ENCODE results near the gene FGF12. TPM values are rescaled to one million over a fixed set of nuclear protein-coding genes. Genes with fewer than 3 reads are reported as not detected.

FGF12 gene
- polyA plus RNA-seq, 1 of the 3 experiments (the other 2 are of a cell fraction), result 0.30 TPM

GRCh38 chr3:192366916-192367315 lies 360.4 kb downstream of the FGF12 start:
- Histone ChIP-seq H2AFZ (ENCODE audit: low read depth) (no peak overlapping the region), H3K9me2 (no peaks in the 10 kb centered on the region), H3K4me1 (ENCODE audit: control insufficient read depth in 1 of 2, insufficient read depth in 2 of 2, low read depth in 1 of 2, low read length in 1 of 2) (no peaks in the 10 kb centered on the region), H3K27ac (ENCODE audit: low read depth in 2 of 2, low read length in 1 of 2) (no peak overlapping the region), H3K9ac (no peak overlapping the region), H4K20me1 (ENCODE audit: insufficient read depth) (no peaks in the 10 kb centered on the region), H3K79me2 (ENCODE audit: insufficient read depth) (no peaks in the 10 kb centered on the region), H3K36me3 (replicated peaks in 1 of 2; ENCODE audit: control insufficient read depth in 1 of 2, insufficient read depth in 2 of 2, low read length in 1 of 2) (no peaks in the 10 kb centered on the region), H3K4me3 (ENCODE audit: low read depth in 2 of 2, low read length in 1 of 2) (no peak overlapping the region), H3K4me2 (no peak overlapping the region), H3K27me3 (ENCODE audit: insufficient read depth) (no peaks in the 10 kb centered on the region; the same call in 1 of the 2 replicates), H3F3A (replicated peaks; ENCODE audit: insufficient read depth) (no peaks in the 10 kb centered on the region), H3K9me3 (no peaks in the 10 kb centered on the region)
- CTCF ChIA-PET, result no interaction called here
- WGBS (ENCODE audit: low lambda C conversion rate), result 5% methylated on average over 6 of the region's 6 CpGs
- no peak for DNase-seq
- no peak for TF ChIP-seq GABPA (IDR thresholded peaks at IDR 0.05; ENCODE audit: low read depth)
- TF ChIP-seq TAF1 (IDR thresholded peaks at IDR 0.05; ENCODE audit: borderline replicate concordance, low read depth, low read length), result no peak
- POLR2A ChIA-PET, result no interaction called here

- Histone ChIP-seq H3K79me2 (ENCODE audit: insufficient read depth) (no peaks in the 10 kb centered on the region), H4K20me1 (ENCODE audit: insufficient read depth) (no peaks in the 10 kb centered on the region), H2AFZ (ENCODE audit: low read depth) (no peak overlapping the region), H3K4me2 (no peak overlapping the region), H3K9me3 (no peaks in the 10 kb centered on the region), H3K27ac (ENCODE audit: low read depth in 2 of 2, low read length in 1 of 2) (no peak overlapping the region), H3K9me2 (no peaks in the 10 kb centered on the region), H3K4me1 (ENCODE audit: control insufficient read depth in 1 of 2, insufficient read depth in 2 of 2, low read depth in 1 of 2, low read length in 1 of 2) (no peaks in the 10 kb centered on the region), H3K9ac (no peak overlapping the region), H3K4me3 (ENCODE audit: low read depth in 2 of 2, low read length in 1 of 2) (no peak overlapping the region), H3K36me3 (replicated peaks in 1 of 2; ENCODE audit: control insufficient read depth in 1 of 2, insufficient read depth in 2 of 2, low read length in 1 of 2) (no peaks in the 10 kb centered on the region), H3K27me3 (ENCODE audit: insufficient read depth) (no peaks in the 10 kb centered on the region), H3F3A (replicated peaks; ENCODE audit: insufficient read depth) (no peaks in the 10 kb centered on the region)
- no peak for DNase-seq
- 2% methylated on average over 7 of the region's 7 CpGs for WGBS (ENCODE audit: low lambda C conversion rate)
- ChIA-PET CTCF (no interaction called here), POLR2A (no interaction called here)
- TF ChIP-seq TEAD4 (IDR thresholded peaks at IDR 0.05; ENCODE audit: borderline replicate concordance, insufficient read depth) (no peak), RFX5 (IDR thresholded peaks at IDR 0.05; ENCODE audit: low read length) (no peak), TCF12 (IDR thresholded peaks at IDR 0.05) (no peak), CHD2 (IDR thresholded peaks at IDR 0.05; ENCODE audit: low read length, partially characterized antibody) (no peak), NRF1 (IDR thresholded peaks at IDR 0.05; ENCODE audit: low read depth, low read length) (no peak), RCOR1 (IDR thresholded peaks at IDR 0.05; ENCODE audit: low read length) (no peak), TAF1 (IDR thresholded peaks at IDR 0.05; ENCODE audit: borderline replicate concordance, low read depth, low read length) (no peak), JUND (IDR thresholded peaks at IDR 0.05) (no peak), IRF3 (IDR thresholded peaks at IDR 0.05; ENCODE audit: low read depth, low read length) (no peak), REST (IDR thresholded peaks at IDR 0.05; ENCODE audit: low read depth, low read length) (no peak), CTCF (IDR thresholded peaks at IDR 0.05) (no peak), USF1 (IDR thresholded peaks at IDR 0.05; ENCODE audit: borderline replicate concordance, low read depth) (no peak), FOXJ3 (CRISPR knock-in tag; IDR thresholded peaks at IDR 0.05) (no peak), YY1 (IDR thresholded peaks at IDR 0.05; ENCODE audit: low read depth) (no peak), FOSL2 (IDR thresholded peaks at IDR 0.05; ENCODE audit: borderline replicate concordance, low read depth) (no peak), SIN3A (IDR thresholded peaks at IDR 0.05; ENCODE audit: borderline replicate concordance, low read depth, low read length) (no peak)
These were observed 361.8 kb downstream of the FGF12 start for GRCh38 chr3:192365571-192365970.
